GM23248 (cell line): ENCODE results near the gene LRFN2. TPM values are rescaled to one million over a fixed set of nuclear protein-coding genes. Genes with fewer than 3 reads are reported as not detected.

Experiments
- DNase-seq: peaks from one replicate; pipeline ENCODE4 v3.0.0-alpha.2; 2015
- H2AFZ ChIP-seq: fragments of 200-600 bp; sonication (generic); 2 replicates; pipeline ENCODE4 v1.6.1; 2016; ENCODE audit warnings: antibody characterized with exemption
- H3F3A ChIP-seq: fragments of 200-600 bp; sonication (generic); 2 replicates; pipeline ENCODE4 v1.6.1; 2016; ENCODE audit warnings: mild to moderate bottlenecking, antibody characterized with exemption, mixed run types; ENCODE audit not compliant: insufficient read depth
- H3K27ac ChIP-seq: fragments of 200-600 bp; sonication (generic); 2 replicates; pipeline ENCODE4 v1.5.1; 2016; ENCODE audit warnings: mild to moderate bottlenecking
- H3K27me3 ChIP-seq: fragments of 200-600 bp; sonication (generic); replicated peaks from 2 replicates; pipeline ENCODE4 v1.6.1; 2016; ENCODE audit warnings: mild to moderate bottlenecking; ENCODE audit not compliant: insufficient read depth
- H3K36me3 ChIP-seq: fragments of 200-600 bp; sonication (generic); 2 replicates; pipeline ENCODE4 v1.6.1; 2016; ENCODE audit warnings: low read depth, mild to moderate bottlenecking
- H3K4me1 ChIP-seq: fragments of 200-600 bp; sonication (generic); 2 replicates; pipeline ENCODE4 v1.6.1; 2016; ENCODE audit warnings: mild to moderate bottlenecking; ENCODE audit not compliant: insufficient read depth
- H3K4me2 ChIP-seq: fragments of 200-600 bp; sonication (generic); one replicate; pipeline ENCODE4 v1.6.1; 2016; ENCODE audit warnings: mild to moderate bottlenecking; ENCODE audit not compliant: unreplicated experiment
- H3K4me3 ChIP-seq: fragments of 200-600 bp; sonication (generic); 2 replicates; pipeline ENCODE4 v1.5.1; 2016; ENCODE audit warnings: mild to moderate bottlenecking
- H3K79me2 ChIP-seq: fragments of 200-600 bp; sonication (generic); 2 replicates; pipeline ENCODE4 v1.6.1; 2016; ENCODE audit warnings: mild to moderate bottlenecking; ENCODE audit not compliant: insufficient read depth
- H3K9ac ChIP-seq: fragments of 200-600 bp; sonication (generic); 2 replicates; pipeline ENCODE4 v1.6.1; 2016; ENCODE audit warnings: mild to moderate bottlenecking
- H3K9me2 ChIP-seq: fragments of 200-600 bp; sonication (generic); 2 replicates; pipeline ENCODE4 v1.6.1; 2016; ENCODE audit warnings: mixed run types, mild to moderate bottlenecking, moderate library complexity; ENCODE audit not compliant: insufficient read depth
- H3K9me3 ChIP-seq: fragments of 200-600 bp; sonication (generic); one replicate; pipeline ENCODE4 v1.6.1; 2017; ENCODE audit warnings: low read depth
- H4K20me1 ChIP-seq: fragments of 200-600 bp; sonication (generic); 2 replicates; pipeline ENCODE4 v1.6.0; 2016; ENCODE audit not compliant: insufficient read depth
- EZH2 ChIP-seq: fragments of 200-600 bp; sonication (generic); IDR thresholded peaks from 2 replicates; pipeline ENCODE4 v1.6.1; 2018; ENCODE audit warnings: antibody characterized with exemption, mild to moderate bottlenecking; ENCODE audit not compliant: insufficient read depth, poor library complexity, severe bottlenecking
- EZH2phosphoT487 ChIP-seq: fragments of 200-600 bp; sonication (generic); IDR thresholded peaks from 2 replicates; pipeline ENCODE4 v1.6.1; 2018; ENCODE audit warnings: antibody characterized with exemption, moderate library complexity, mild to moderate bottlenecking, low read depth; ENCODE audit not compliant: insufficient read depth
- WGBS, 2 experiments: methylation state at CpG; one replicate each; pipeline ENCODE4 v1.1.6; 2015 to 2017; ENCODE audit warnings: low lambda C conversion rate in 2 of 2, low coverage in 1 of 2; ENCODE audit errors: missing lambda C conversion rate in 2 of 2; 5-methylcytosine and 5-hydroxymethylcytosine counted together
- in situ Hi-C: fragments of 300-500 bp; cut with MboI; formaldehyde crosslinking; loops from 2 replicates; pipeline ENCODE4 v1.15.0; 2020
- polyA plus RNA-seq: library from polyadenylated mRNA; unstranded; fragments of >200 nt; fragmentation: Nextera tagmentation; extraction: Ambion mirVana; gene quantifications from 2 replicates; pipeline ENCODE4 v1.2.1, GENCODE V29; 2016
- total RNA-seq: library from RNA; depleted of rRNA; stranded (reverse); fragments of >200 nt; shearing (Covaris generic); gene quantifications from 2 replicates; pipeline ENCODE4 v1.2.3, GENCODE V29; 2014

The LRFN2 gene
- total and polyA plus RNA-seq, 2 experiments from 2014 or later: not detected

DNA sequence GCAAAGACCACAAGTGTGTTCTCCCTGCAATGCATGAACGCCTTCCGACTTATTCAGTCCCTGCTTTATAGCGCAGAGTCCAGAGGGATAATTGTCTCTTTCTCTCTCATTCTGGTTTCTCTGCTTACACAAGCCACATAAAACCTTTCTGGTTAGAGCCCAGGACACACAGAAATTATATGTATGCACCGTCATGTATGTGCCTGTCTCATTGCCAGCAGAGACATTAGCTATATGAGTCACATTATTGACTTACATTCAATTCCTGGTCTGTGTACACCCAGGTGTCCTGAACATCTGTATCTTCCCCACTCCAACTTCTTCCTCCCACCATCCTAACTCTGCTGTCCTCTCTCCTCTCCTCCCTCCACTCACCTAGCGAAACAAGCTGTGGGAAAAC, 44.0 kb downstream of the LRFN2 start:
- no peaks in the 10 kb centered on the region for H3K79me2 ChIP-seq
- no peak overlapping the region for H3K27ac ChIP-seq
- DNase-seq: no peak
- H3K4me3 ChIP-seq: no peak overlapping the region
- no peaks in the 10 kb centered on the region for H3F3A ChIP-seq
- no peaks in the 10 kb centered on the region for H3K4me1 ChIP-seq
- no peak for TF ChIP-seq EZH2
- TF ChIP-seq EZH2phosphoT487: no peak
- H3K4me2 ChIP-seq: no peak overlapping the region
- no peaks in the 10 kb centered on the region for H3K36me3 ChIP-seq
- no peak overlapping the region for H3K9ac ChIP-seq
- H3K27me3 ChIP-seq: peaks cover 8% of the 10 kb centered on the region; the same call in 1 of the 2 replicates
- H3K9me2 ChIP-seq: no peaks in the 10 kb centered on the region
- no peak overlapping the region for H2AFZ ChIP-seq
- 61 to 66% methylated on average over 5 of the region's 5 CpGs for WGBS, 2 experiments
- in situ Hi-C loops: no loop called here
- no peaks in the 10 kb centered on the region for H4K20me1 ChIP-seq
- H3K9me3 ChIP-seq: no peaks in the 10 kb centered on the region

DNA sequence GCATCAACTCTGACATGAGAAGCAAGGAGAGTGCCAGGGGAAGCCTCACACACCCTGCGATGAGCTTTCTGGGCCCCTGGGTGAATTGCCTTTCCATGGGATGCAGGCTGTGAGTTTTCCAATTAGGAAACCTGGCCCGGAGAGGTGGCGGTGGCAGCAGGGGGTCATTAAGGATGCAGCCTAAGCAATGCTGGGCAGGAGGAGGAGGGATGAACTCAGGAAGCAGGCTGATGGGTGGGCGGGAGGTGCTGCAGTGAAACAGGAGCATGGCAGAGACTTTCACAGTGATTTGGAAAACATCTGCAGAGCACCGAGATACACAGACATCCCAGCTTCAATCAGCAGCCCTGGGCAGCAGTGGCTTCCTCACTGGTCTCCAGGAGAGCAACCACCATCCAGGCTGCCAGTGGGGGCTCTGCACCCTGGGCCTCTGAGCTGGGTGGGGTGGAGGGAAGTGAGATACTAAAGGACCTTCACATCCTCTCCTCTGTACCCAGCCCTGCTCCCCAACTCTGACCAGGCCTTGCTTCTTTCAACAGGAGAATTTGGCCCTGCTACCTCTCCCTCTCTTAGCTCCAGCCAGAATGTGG, 44.9 kb downstream of the LRFN2 start:
- H3K79me2 ChIP-seq: no peaks in the 10 kb centered on the region
- WGBS, 2 experiments: 40% methylated on average over 5 of the region's 5 CpGs
- H3K9ac ChIP-seq: no peak overlapping the region
- no peak for TF ChIP-seq EZH2phosphoT487
- TF ChIP-seq EZH2: no peak
- H3K4me3 ChIP-seq: no peak overlapping the region
- H3F3A ChIP-seq: no peaks in the 10 kb centered on the region
- H3K27ac ChIP-seq: no peak overlapping the region
- H3K9me3 ChIP-seq: no peaks in the 10 kb centered on the region
- H4K20me1 ChIP-seq: no peaks in the 10 kb centered on the region
- H3K9me2 ChIP-seq: no peaks in the 10 kb centered on the region
- no peak overlapping the region for H3K4me2 ChIP-seq
- no peaks in the 10 kb centered on the region for H3K4me1 ChIP-seq
- peaks cover 8% of the 10 kb centered on the region; the same call in 1 of the 2 replicates for H3K27me3 ChIP-seq
- H2AFZ ChIP-seq: no peak overlapping the region
- DNase-seq: no peak
- no peaks in the 10 kb centered on the region for H3K36me3 ChIP-seq
- in situ Hi-C loops: no loop called here

DNA sequence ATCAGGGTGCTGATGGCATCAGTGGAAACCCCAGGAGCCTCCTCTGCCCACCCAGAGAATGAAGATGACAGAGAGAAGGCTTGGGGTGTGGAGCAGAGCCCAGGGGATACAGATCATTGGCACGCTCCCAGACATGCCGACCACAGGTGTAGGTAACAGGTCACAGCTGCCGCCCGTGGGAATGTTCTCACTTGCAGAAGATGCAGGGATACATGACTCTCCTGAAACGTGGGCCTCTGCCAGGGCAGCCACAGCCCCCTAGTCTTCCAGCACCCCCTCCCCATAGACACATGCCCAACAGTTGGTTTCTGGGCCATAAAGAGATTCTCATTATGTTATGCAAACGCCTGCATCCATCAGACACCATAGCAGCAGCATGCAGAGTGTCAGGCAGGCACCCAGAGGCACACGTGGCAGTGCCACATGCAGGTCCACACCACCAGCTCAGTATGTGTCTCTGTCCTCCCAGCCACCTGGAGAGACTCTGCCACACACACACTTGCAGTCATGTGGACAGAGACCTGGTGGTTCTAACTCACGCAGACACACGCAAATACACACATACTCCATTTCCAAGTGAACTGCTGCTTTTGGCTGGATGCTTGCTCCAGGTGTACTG, 45.5 kb downstream of the LRFN2 start:
- no peaks in the 10 kb centered on the region for H3K79me2 ChIP-seq
- DNase-seq: no peak
- H3K4me3 ChIP-seq: no peak overlapping the region
- H3K27me3 ChIP-seq: peaks cover 6% of the 10 kb centered on the region; the same call in 1 of the 2 replicates
- no peaks in the 10 kb centered on the region for H3K9me2 ChIP-seq
- no peaks in the 10 kb centered on the region for H3K9me3 ChIP-seq
- H2AFZ ChIP-seq: no peak overlapping the region
- no peaks in the 10 kb centered on the region for H3K4me1 ChIP-seq
- H3K36me3 ChIP-seq: no peaks in the 10 kb centered on the region
- no peak overlapping the region for H3K4me2 ChIP-seq
- in situ Hi-C loops: no loop called here
- no peak overlapping the region for H3K9ac ChIP-seq
- H4K20me1 ChIP-seq: no peaks in the 10 kb centered on the region
- no peak for TF ChIP-seq EZH2
- TF ChIP-seq EZH2phosphoT487: no peak
- H3F3A ChIP-seq: no peaks in the 10 kb centered on the region
- H3K27ac ChIP-seq: no peak overlapping the region
- 25 to 32% methylated on average over 9 of the region's 9 CpGs for WGBS, 2 experiments

DNA sequence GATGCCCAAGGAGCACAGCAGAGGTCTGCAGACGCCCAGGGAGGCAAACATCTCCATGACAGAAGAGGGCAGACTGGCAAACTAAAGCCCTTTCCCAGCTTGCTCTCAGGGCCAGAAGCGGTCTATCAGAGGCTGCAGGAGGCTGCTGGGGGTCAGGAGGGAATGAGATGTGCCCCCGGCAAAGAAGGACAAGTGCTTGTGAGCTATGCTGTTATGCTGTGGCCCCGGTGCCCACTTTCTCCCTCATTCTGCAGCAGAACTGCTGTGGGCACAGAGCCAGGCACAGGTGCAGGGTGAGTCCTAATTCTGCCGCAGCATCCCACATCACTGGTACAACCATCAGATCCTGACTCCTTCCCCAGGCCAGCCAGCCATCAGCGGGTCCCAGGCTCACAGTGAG, 46.4 kb downstream of the LRFN2 start:
- in situ Hi-C loops: no loop called here
- H3K4me1 ChIP-seq: no peaks in the 10 kb centered on the region
- no peaks in the 10 kb centered on the region for H3K9me2 ChIP-seq
- no peaks in the 10 kb centered on the region for H3F3A ChIP-seq
- no peak overlapping the region for H3K4me2 ChIP-seq
- no peaks in the 10 kb centered on the region for H3K9me3 ChIP-seq
- H3K4me3 ChIP-seq: no peak overlapping the region
- WGBS, 2 experiments: 50 to 53% methylated on average over 6 of the region's 6 CpGs
- H3K27ac ChIP-seq: no peak overlapping the region
- DNase-seq: no peak
- H2AFZ ChIP-seq: no peak overlapping the region
- no peaks in the 10 kb centered on the region for H3K79me2 ChIP-seq
- H3K9ac ChIP-seq: no peak overlapping the region
- no peaks in the 10 kb centered on the region for H3K27me3 ChIP-seq
- no peaks in the 10 kb centered on the region for H3K36me3 ChIP-seq
- TF ChIP-seq EZH2 (no peak), EZH2phosphoT487 (no peak)
- no peaks in the 10 kb centered on the region for H4K20me1 ChIP-seq
